ENCODE measurements around the gene CCHCR1.
A peak's percentile ranks its signal among the peaks of the same experiment; 100 is the strongest.

Gene CCHCR1

GRCh38 chr6:31161216-31162126 is 3.9 kb upstream of the CCHCR1 start:
- no peak for DNase-seq

GRCh38 chr6:31158863-31159855 is 1.6 kb upstream of the CCHCR1 start:
- no peak for DNase-seq

- DNase-seq: peak; percentile 98
Measured at GRCh38 chr6:31158140-31158862, 699 bp upstream of the CCHCR1 start, which contains the start of gene TCF19. TCF19 (plus strand) TSS chr6:31158589; CDS start chr6:31159470, 881 bp downstream.

DNA sequence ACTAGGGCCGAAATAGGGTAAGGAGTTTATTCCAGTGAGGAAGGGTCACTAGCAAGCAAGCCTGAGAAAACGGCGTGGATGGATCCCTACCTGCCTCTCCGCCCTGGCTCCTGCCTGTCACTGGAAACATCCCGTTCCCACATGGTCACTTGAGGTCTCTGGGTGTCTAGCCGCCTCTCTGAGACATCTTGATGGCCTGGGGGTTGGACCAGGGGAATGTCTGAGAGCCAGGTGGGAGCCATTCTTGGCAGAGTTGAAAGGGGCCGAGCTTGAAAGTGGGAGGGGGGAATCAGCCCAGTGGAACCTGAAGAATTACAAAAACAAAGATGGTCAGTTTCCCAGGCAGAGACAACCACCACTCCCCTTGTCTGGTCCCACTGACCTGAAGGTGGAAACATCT is 961 bp downstream of the CCHCR1 start:
- no peak for DNase-seq

DNA sequence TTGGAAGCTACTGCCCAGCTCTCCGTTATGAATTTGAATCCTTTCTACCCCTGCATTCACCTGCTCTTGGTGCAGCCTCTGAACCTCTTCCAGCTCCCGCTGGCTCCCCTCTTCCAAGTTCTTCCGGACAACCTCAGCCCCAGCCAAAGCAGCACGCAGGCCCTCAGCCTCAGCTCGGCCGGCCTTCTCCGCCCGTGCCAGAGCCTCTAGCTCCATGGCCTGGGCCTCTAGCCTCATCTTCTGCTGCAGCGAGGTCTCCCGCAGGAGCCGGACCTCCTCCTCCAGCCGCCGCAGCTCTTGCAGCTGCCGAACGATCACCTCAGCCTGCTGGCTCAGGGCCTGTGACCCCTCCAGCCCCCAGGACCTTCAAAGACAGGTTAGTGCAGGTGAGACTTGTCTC is 3.2 kb downstream of the CCHCR1 start:
- DNase-seq: no peak

- DNase-seq: peak; percentile 64
Measured at GRCh38 chr6:31152781-31153180, 4.8 kb downstream of the CCHCR1 start.

- no peak for DNase-seq
Measured at GRCh38 chr6:31149827-31150447, 7.7 kb downstream of the CCHCR1 start.

- no peak for DNase-seq
Measured at GRCh38 chr6:31145386-31145785, 12.2 kb downstream of the CCHCR1 start.

DNA sequence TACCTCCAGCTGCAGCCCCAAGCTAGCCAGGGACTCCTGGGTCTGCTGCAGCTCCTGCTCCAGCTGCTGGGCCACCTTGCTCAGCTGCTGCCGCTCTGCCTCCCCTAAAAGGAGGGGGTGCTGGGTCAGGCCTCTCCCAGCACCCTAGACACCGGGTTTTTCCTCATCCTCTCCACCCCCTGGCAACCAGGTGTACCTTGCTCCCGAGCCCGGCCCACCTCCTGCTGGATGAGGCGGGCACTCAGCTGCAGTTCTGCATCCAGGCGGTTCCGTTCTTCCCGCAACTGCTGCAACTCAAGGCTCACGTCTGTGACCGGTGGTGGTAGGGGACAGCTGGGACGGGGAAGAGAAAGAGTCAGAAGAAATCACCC is 12.6 kb downstream of the CCHCR1 start:
- DNase-seq: no peak

DNA sequence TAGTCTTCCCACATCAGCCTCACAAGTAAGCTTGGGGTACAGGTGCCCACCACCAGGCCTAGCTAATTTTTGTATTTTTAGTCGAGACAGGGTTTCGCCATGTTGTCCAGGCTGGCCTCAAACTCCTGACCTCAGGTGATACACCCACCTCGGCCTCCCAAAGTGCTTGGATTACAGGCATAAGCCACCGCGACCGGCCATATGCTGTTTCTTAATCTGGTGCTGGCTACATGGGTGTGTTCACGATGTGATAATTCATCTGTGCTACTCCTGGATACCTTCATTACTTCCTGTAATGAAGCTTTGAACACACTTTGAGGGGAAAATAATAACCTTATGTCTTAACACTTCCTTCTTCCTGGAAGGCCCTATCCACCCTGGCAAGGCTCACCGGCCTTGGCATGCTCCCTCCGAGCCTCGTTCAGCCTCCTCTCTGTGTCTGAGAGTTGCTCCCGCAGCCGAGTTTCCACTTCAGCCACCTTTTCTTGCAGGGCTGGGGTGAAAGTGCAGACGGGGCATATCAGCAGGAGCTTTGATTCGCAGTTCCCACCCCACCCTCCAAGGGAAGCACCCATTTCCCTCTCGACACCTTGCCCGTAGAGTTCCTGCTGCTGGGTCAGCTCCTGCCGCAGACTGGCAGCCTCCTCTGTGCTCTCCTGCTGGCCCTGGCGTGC is 13.2 kb downstream of the CCHCR1 start:
- no peak for DNase-seq

- no peak for DNase-seq
Measured at GRCh38 chr6:31143148-31143547, 14.5 kb downstream of the CCHCR1 start.

- DNase-seq: no peak
Measured at GRCh38 chr6:31142361-31142761, 15.2 kb downstream of the CCHCR1 start.

- no peak for DNase-seq
Measured at GRCh38 chr6:31140643-31141042, 17.0 kb downstream of the CCHCR1 start.

DNA sequence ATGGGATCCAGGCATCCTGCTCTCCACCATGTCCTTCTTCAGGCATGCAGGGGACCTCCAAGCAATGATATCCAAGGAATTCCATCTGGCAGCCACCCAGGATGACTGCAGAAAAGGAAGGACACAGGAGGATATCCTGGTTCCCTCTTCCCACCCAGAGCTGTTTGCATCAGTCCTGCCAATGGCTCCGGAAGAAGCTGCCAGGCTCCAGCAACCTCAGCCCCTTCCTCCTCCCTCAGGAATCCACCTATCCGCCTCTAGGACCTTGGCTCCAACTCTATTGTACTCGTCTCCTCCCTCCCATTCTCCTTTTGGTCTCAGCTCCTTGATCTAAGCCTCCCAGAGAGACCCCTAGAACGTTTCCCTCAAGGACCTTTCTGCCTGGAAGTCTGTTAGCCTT is 18.0 kb downstream of the CCHCR1 start:
- no peak for DNase-seq

GRCh38 chr6:31138982-31139381 is 18.6 kb downstream of the CCHCR1 start, which contains the start of gene PSORS1C2:
PSORS1C2 (minus strand) TSS chr6:31139066; CDS start chr6:31139026, 40 bp downstream.
- DNase-seq: no peak

DNA sequence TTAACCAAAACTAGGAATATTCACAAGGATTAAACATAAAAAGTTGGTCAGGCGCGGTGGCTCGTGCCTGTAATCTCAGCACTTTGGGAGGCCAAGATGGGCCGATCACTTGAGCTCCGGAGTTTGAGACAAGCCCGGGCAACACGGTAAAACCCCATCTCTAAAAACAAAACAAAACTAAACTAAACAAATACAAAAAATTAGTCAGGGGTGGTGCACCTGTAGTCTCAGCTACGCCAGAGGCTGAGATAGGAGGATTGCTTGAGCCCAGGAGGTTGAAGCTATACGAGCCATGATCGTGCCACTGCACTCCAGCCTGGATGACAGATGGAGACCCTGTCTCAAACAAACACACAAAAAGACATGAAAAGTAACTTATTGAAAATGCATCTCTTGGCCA is 21.9 kb downstream of the CCHCR1 start:
- no peak for DNase-seq

- no peak for DNase-seq
Measured at GRCh38 chr6:31132806-31133205, 24.8 kb downstream of the CCHCR1 start.

GRCh38 chr6:31131595-31131994 is 26.0 kb downstream of the CCHCR1 start:
- no peak for DNase-seq

DNA sequence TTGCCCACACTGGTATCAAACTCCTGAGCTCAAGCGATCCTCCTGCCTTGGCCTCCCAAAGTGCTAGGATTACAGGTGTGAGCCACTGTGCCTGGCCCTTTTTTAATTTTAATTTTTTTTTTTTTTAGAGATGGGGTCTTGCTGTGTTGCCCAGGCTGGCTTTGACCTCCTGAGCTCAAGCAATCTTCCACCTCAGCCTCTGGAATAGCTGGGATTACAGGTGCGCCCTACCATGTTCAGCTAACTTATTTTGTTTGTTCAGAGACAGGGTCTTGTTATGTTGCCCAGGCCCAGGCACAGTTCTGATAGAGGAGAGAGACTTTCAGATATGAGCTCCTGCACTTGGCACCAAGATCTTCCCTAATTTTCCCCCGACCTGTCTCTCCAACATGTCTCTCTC is 26.9 kb downstream of the CCHCR1 start:
- DNase-seq: no peak

DNA sequence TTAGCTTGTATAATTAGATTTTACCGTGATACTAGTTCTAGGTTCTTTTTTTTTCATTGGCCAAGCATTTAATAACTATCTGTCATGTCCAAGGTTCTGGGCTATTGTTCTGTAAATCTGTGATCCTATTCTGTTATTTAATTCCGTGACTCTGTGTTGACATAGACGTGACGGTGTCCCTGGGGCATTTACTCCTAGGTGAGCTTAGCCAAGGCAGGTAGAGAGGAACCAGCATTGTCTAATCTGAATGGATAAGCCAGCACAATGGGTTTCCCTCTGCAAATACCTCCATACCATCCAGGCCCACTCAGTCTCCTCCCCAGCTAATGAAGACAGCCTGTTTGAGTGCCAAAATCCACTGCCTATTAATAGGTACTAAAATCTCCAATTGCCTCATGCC is 28.5 kb downstream of the CCHCR1 start:
- DNase-seq: no peak

DNA sequence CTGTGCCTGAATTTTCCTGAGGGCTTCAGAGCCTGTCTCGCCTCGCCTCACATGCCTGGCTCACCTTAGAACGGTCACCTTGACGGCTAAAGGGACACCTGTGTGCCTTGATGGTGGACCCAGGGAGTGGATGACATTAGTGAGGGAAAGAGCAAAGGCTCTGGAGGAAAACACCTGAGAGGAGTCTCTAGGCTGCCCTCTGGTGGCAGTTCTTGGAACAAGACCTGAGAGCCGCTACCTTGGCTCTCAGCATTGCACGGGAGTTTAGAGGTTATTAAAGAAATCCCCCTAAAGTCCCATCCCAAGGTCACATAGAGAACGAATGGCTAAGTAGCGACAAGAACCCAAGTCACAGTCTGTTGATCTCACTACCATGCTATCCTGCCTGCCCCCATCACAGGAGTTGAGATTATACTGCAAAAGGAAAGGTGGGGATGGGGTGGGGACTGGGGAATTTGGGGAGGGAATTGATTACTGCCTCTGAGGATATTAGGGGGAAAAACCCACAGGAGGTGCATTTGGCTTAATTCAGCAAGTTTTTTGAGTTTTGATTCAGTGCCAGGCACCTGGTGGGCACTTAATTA is 29.4 kb downstream of the CCHCR1 start:
- peak; percentile 22 for DNase-seq

Data from NCI-H2029 treated with DMSO at 0.1 percent for 48 hours (cell line).